HCT116 (cell line): ENCODE data around the gene ARL15. TPM values are rescaled to one million over a fixed set of nuclear protein-coding genes. Genes with fewer than 3 reads are reported as not detected.

Experiments
- ATAC-seq: fragments of 200-7000 bp; cut with Tn5 transposase; 2 replicates; pipeline ENCODE4 v1.9.1; 2020; ENCODE audit warnings: mild to moderate bottlenecking, moderate library complexity
- BruUV-seq: library from RNA; stranded (reverse); fragments of 400-500 nt; replicated peaks from 2 replicates; lab custom pipeline; 2021; lab: Mats Ljungman, UMichigan
- CTCF ChIA-PET: fragments of 300-600 bp; sonication (Branson Sonifier 250); formaldehyde crosslinking; loops from one replicate; lab custom pipeline; 2021; ENCODE audit warnings: antibody characterized with exemption; lab: Charles Lee
- POLR2A ChIA-PET: fragments of 300-600, 350-600 bp; sonication (Branson Sonifier 250); formaldehyde crosslinking; loops from one replicate; lab custom pipeline; 2021; ENCODE audit warnings: antibody characterized with exemption; lab: Charles Lee
- RAD21 ChIA-PET, 2 experiments: fragments of 300-600 bp; sonication (Branson Sonifier 250); formaldehyde crosslinking; loops; one replicate each; lab custom pipeline; 2023; ENCODE audit warnings: low total read pairs in 2 of 2; ENCODE audit not compliant: uncharacterized antibody in 2 of 2, unreplicated experiment in 2 of 2, low non-redundant PET in 1 of 2; lab: Charles Lee
- DNase-seq: peaks from one replicate; pipeline ENCODE4 v3.0.0-alpha.2; 2010; ENCODE audit warnings: low read depth, low spot score
- H2AFZ ChIP-seq: fragments of 200-600 bp; shearing (Covaris generic), sonication (generic); 2 replicates; pipeline ENCODE4 v1.6.1; 2017; ENCODE audit warnings: low read depth, mixed run types, mixed read lengths, antibody characterized with exemption, low read length; ENCODE audit not compliant: poor library complexity, severe bottlenecking
- H3K27ac ChIP-seq: 2 replicates; pipeline ENCODE4 v1.5.1; 2012; ENCODE audit warnings: low read depth, low read length
- H3K27me3 ChIP-seq: fragments of 200-600 bp; sonication (generic); 2 replicates; pipeline ENCODE4 v1.6.1; 2016; ENCODE audit warnings: mixed run types, low read length, mixed read lengths; ENCODE audit not compliant: insufficient read depth
- H3K36me3 ChIP-seq, 2 experiments: fragments of 200-500 bp in 1 of 2; fragments of 200-600 bp in 1 of 2; sonication (Bioruptor generic) in 1 of 2; sonication (generic) in 1 of 2; 2 replicates each; pipeline versions ENCODE4 v1.5.1 to v1.6.1; 2014 to 2016; ENCODE audit warnings: low read length in 2 of 2, inconsistent platforms in 1 of 2, mixed read lengths in 1 of 2, mixed run types in 1 of 2; ENCODE audit not compliant: insufficient read depth in 2 of 2, control insufficient read depth in 1 of 2
- H3K4me1 ChIP-seq, 2 experiments: fragments of 200-600 bp in 1 of 2; sonication (generic) in 1 of 2; 2 replicates each; pipeline versions ENCODE4 v1.5.1 to v1.6.1; 2012 to 2017; ENCODE audit warnings: low read length in 2 of 2, inconsistent platforms in 1 of 2, mild to moderate bottlenecking in 1 of 2, mixed read lengths in 1 of 2, mixed run types in 1 of 2, moderate library complexity in 1 of 2; ENCODE audit not compliant: insufficient read depth in 2 of 2, control insufficient read depth in 1 of 2
- H3K4me2 ChIP-seq: fragments of 200-600 bp; sonication (generic); 2 replicates; pipeline ENCODE4 v1.6.1; 2017; ENCODE audit warnings: mixed run types, low read length, mixed read lengths
- H3K4me3 ChIP-seq, 2 experiments: fragments of 200-600 bp in 1 of 2; sonication (generic) in 1 of 2; replicated peaks in 1 of 2; 2 replicates each; pipeline ENCODE4 v1.5.1; 2011 to 2016; ENCODE audit warnings: low read length in 2 of 2, control low read depth in 1 of 2, low read depth in 1 of 2, mild to moderate bottlenecking in 1 of 2, mixed read lengths in 1 of 2, mixed run types in 1 of 2
- H3K79me2 ChIP-seq: fragments of 200-600 bp; sonication (generic); 2 replicates; pipeline ENCODE4 v1.6.1; 2017; ENCODE audit warnings: mild to moderate bottlenecking, mixed run types, low read length, moderate library complexity, mixed read lengths; ENCODE audit not compliant: insufficient read depth
- H3K9ac ChIP-seq: fragments of 200-600 bp; sonication (generic); 2 replicates; pipeline ENCODE4 v1.6.1; 2016; ENCODE audit warnings: low read length, mixed read lengths
- H3K9me2 ChIP-seq: fragments of 200-600 bp; sonication (generic), shearing (Covaris generic); 2 replicates; pipeline ENCODE4 v1.6.1; 2017; ENCODE audit warnings: mixed run types, mild to moderate bottlenecking, moderate library complexity; ENCODE audit not compliant: insufficient read depth
- H3K9me3 ChIP-seq, 2 experiments: fragments of 200-500 bp in 1 of 2; fragments of 200-600 bp in 1 of 2; sonication (Bioruptor generic) in 1 of 2; sonication (generic) in 1 of 2; 2 replicates each; pipeline ENCODE4 v1.6.1; 2014 to 2017; ENCODE audit warnings: low read length in 2 of 2, mixed read lengths in 2 of 2, inconsistent platforms in 1 of 2, low read depth in 1 of 2, mild to moderate bottlenecking in 1 of 2, mixed run types in 1 of 2, moderate library complexity in 1 of 2; ENCODE audit not compliant: control insufficient read depth in 1 of 2, insufficient read depth in 1 of 2
- H4K20me1 ChIP-seq: fragments of 200-600 bp; sonication (generic), shearing (Covaris generic); 2 replicates; pipeline ENCODE4 v1.6.1; 2017; ENCODE audit warnings: mixed run types, mild to moderate bottlenecking, moderate library complexity; ENCODE audit not compliant: insufficient read depth
- CBX3 ChIP-seq: IDR thresholded peaks from 2 replicates; pipeline ENCODE4 v1.6.1; 2012; ENCODE audit warnings: low read depth
- EGR1 ChIP-seq: IDR thresholded peaks from 2 replicates; pipeline ENCODE4 v1.6.1; 2012; ENCODE audit warnings: low read depth
- EZH2 ChIP-seq: fragments of 200-600 bp; sonication (generic); IDR thresholded peaks from 2 replicates; pipeline ENCODE4 v1.6.1; 2017; ENCODE audit warnings: antibody characterized with exemption, mixed run types
- EZH2phosphoT487 ChIP-seq: fragments of 200-600 bp; IDR thresholded peaks from 2 replicates; pipeline ENCODE4 v1.6.1; 2018; ENCODE audit warnings: antibody characterized with exemption, borderline replicate concordance
- POLR2A ChIP-seq: IDR thresholded peaks from 2 replicates; pipeline ENCODE4 v1.7.0; 2011; ENCODE audit warnings: borderline replicate concordance; ENCODE audit not compliant: insufficient read depth, insufficient read length; ENCODE audit errors: extremely low read depth
- SP1 ChIP-seq: IDR thresholded peaks from 2 replicates; pipeline ENCODE4 v1.6.1; 2012; ENCODE audit warnings: low read depth
- YY1 ChIP-seq: IDR thresholded peaks from 2 replicates; pipeline ENCODE4 v1.6.1; 2011; ENCODE audit warnings: low read length, low read depth, moderate library complexity, mild to moderate bottlenecking; ENCODE audit not compliant: insufficient replicate concordance; ENCODE audit errors: extremely low read depth
- ZFX ChIP-seq: fragments of 450-650 bp; IDR thresholded peaks from 2 replicates; pipeline ENCODE4 v1.6.1; 2017
- ZNF274 ChIP-seq: fragments of 200-500 bp; sonication (Bioruptor generic); IDR thresholded peaks from 2 replicates; pipeline ENCODE4 v1.6.1; 2014; ENCODE audit warnings: mild to moderate bottlenecking, low read depth, low read length, inconsistent platforms
- intact Hi-C: fragments of 100-400 bp; cut with micrococcal nuclease; formaldehyde crosslinking; loops from 2 replicates; pipeline ENCODE4 v1.10.0; 2022
- total RNA-seq: library from RNA; stranded (reverse); gene quantifications from one replicate; pipeline ENCODE4 v1.2.1, GENCODE V29; 2021; ENCODE audit not compliant: unreplicated experiment
- TF ChIP-seq, protein P1 (sequence below), 3 experiments: fragments of 200-600 bp in 1 of 3; sonication (generic) in 1 of 3; IDR thresholded peaks in 2 of 3; conservative IDR thresholded peaks in 1 of 3; 2 replicates each; pipeline ENCODE4 v1.5.1; 2012 to 2017; ENCODE audit warnings: low read depth in 2 of 3, low read length in 2 of 3, antibody characterized with exemption in 1 of 3, borderline replicate concordance in 1 of 3, control low read depth in 1 of 3, mild to moderate bottlenecking in 1 of 3, mixed read lengths in 1 of 3, mixed run types in 1 of 3, moderate library complexity in 1 of 3; ENCODE audit not compliant: insufficient read depth in 1 of 3
- TF ChIP-seq, protein P2 (sequence below): IDR thresholded peaks from 2 replicates; pipeline ENCODE4 v1.6.1; 2012

Gene ARL15
- total RNA-seq, 1 experiment from 2014 or later = 15.0 TPM

DNA sequence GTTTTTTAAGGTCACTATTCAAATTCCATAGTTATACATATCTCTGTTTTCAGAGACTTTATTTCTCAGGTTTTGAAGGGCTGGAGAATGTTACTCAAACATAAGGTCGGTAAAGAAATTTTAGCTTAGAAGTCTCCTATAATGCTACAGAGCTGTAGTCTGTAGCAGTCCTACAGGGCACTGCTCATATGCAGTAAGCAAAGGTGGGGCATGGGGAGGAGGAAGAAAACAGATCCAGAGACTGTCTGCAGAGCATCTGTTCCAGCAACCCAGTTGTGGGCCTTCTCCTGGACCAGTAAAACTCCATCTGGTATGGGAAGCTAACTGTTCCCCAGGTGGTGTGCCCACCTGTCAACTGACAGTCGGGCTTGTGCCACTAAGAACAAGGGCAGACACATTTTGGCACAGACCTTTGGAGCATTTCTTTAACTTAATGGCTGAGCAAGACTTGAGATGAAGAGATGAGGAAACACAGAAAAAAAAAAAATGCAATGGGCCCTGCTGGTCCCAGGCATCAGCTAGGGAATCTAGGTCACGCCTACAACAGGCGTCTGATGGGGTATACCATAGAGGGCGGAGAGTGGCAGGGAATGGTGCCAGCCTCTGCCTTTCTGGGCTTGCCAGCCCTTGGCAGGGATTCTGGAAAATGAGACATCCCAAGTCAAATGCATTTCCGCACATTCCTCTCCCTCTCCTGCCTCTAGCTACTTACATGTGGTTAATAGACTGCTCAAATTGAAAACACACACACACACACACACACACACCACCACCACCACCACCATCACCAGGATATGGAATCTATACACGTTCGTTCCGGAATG lies 218.9 kb downstream of the ARL15 start:
- Histone ChIP-seq H3K27me3 (no peaks in the 10 kb centered on the region), H4K20me1 (no peaks in the 10 kb centered on the region)
- no peak for ATAC-seq
- CTCF ChIA-PET = no interaction called here
- TF ChIP-seq, protein P1, sequence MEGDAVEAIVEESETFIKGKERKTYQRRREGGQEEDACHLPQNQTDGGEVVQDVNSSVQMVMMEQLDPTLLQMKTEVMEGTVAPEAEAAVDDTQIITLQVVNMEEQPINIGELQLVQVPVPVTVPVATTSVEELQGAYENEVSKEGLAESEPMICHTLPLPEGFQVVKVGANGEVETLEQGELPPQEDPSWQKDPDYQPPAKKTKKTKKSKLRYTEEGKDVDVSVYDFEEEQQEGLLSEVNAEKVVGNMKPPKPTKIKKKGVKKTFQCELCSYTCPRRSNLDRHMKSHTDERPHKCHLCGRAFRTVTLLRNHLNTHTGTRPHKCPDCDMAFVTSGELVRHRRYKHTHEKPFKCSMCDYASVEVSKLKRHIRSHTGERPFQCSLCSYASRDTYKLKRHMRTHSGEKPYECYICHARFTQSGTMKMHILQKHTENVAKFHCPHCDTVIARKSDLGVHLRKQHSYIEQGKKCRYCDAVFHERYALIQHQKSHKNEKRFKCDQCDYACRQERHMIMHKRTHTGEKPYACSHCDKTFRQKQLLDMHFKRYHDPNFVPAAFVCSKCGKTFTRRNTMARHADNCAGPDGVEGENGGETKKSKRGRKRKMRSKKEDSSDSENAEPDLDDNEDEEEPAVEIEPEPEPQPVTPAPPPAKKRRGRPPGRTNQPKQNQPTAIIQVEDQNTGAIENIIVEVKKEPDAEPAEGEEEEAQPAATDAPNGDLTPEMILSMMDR (IDR thresholded peaks at IDR 0.05 in 2 of 3, conservative IDR thresholded peaks at IDR 0.05 in 1 of 3; ENCODE audit: borderline replicate concordance in 1 of 3, insufficient read depth in 1 of 3, low read depth in 2 of 3, low read length in 2 of 3) = no peak
- TF ChIP-seq EGR1 = no peak
- no peak for TF ChIP-seq SP1
- no peak for TF ChIP-seq ZFX
- TF ChIP-seq POLR2A = no peak
- no peak for TF ChIP-seq ZNF274
- TF ChIP-seq EZH2phosphoT487 = no peak
- TF ChIP-seq, protein P2, sequence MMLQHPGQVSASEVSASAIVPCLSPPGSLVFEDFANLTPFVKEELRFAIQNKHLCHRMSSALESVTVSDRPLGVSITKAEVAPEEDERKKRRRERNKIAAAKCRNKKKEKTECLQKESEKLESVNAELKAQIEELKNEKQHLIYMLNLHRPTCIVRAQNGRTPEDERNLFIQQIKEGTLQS = no peak
- no peak for TF ChIP-seq EZH2
- no peak for TF ChIP-seq CBX3
- TF ChIP-seq YY1 = no peak
- TF ChIP-seq, all 23 proteins: peak for 0
- H3K27ac ChIP-seq = no peak overlapping the region
- no peak for DNase-seq
- POLR2A ChIA-PET = no interaction called here
- RAD21 ChIA-PET = no interaction called here
- H3K9me3 ChIP-seq = no peaks in the 10 kb centered on the region
- H2AFZ ChIP-seq = no peak overlapping the region
- intact Hi-C loops = no loop called here
- H3K9me2 ChIP-seq = no peaks in the 10 kb centered on the region; the same call in 1 of the 2 replicates
- no peak overlapping the region for H3K4me2 ChIP-seq
- no TSS peak for BruUV-seq
- H3K79me2 ChIP-seq = no peaks in the 10 kb centered on the region
- peaks cover 6 to 8% of the 10 kb centered on the region in 2 experiments; a peak in 3 of 4 replicates for H3K4me1 ChIP-seq
- no peaks in the 10 kb centered on the region for H3K36me3 ChIP-seq
- H3K4me3 ChIP-seq = no peak overlapping the region
- H3K9ac ChIP-seq = no peak overlapping the region
